ENCODE data around the gene CDH15.

CDH15 gene

GRCh38 chr16:89201439-89202377, 30.2 kb downstream of the CDH15 start:
- DNase-seq, result peak; percentile 90

- no peak for DNase-seq
Measured at GRCh38 chr16:89202422-89203215, 31.1 kb downstream of the CDH15 start.

DNA sequence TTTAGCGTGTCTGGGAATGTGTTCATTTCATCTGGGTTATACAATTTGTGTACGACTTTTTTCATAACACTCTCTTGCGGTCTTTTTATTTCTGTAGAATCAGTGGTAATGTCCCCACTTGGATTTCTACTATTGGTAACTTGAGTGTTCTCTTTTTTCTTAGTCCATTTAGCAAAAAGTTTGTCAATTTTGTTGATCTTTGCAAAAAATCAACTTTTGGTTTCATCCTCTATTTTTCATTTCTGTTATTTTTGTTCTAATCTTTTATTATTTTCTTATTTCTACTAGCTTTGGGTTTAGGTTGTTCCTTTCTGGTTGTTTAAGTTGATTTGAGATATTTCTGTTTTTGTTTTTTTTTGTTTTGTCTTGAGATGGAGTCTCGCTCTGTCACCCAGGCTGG, 36.4 kb downstream of the CDH15 start:
- DNase-seq, result no peak

GRCh38 chr16:89209522-89210044, 38.0 kb downstream of the CDH15 start:
- DNase-seq, result no peak

GRCh38 chr16:89210165-89210903, 38.8 kb downstream of the CDH15 start:
- no peak for DNase-seq

GRCh38 chr16:89210904-89211515, 39.5 kb downstream of the CDH15 start:
- no peak for DNase-seq

GRCh38 chr16:89216315-89217137, 45.0 kb downstream of the CDH15 start:
- peak; percentile 86 for DNase-seq

- no peak for DNase-seq
Measured at GRCh38 chr16:89217138-89217387, 45.5 kb downstream of the CDH15 start.

DNA sequence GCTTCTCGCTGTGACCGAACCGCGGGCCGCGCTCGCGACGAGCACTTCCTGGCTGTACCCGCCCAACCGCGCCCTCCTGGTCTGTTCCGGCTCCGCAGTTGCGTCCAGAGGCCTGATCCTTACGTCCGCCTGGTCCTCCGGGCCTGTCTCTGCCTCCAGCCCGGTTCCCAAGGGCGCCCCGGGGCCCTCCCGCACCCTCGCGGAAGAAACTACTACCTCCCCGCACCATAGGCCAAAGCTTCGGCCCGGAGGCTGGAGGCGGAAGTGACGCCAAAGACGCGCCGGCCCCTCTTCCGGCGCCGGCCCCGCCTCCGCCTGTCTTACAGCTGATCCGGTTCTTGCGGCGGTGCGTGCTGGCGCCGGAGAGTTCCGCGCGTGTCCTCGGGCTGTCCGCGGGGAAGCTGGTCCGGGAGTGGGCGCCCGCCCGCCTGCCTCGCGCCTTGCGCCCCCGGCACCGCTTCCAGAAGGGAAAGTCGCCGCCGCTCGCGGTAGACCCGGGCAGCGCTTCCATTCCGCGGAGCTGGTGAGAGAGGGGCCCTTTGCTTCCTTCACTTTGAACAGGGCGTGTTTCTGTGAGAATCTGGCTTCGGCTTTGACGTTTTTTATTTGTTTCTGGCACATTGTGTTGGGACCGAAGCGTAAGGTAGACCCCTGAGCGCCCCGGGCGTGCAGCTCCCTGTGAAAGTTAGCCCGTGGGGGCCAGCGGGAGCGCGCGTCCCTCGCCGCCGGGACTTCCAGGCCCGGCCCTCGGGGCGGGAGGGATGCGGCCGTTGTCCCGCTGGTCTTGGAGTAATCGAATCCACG, 46.0 kb downstream of the CDH15 start, which contains the start of gene ZNF778:
Gene ZNF778 (plus strand): TSS at position 316 of the 804 bp plus-strand sequence. CDS start 3,425 bp downstream, outside the sequence.
- DNase-seq, result peak; percentile 83

- no peak for DNase-seq
Measured at GRCh38 chr16:89219365-89219764, 47.8 kb downstream of the CDH15 start.

DNA sequence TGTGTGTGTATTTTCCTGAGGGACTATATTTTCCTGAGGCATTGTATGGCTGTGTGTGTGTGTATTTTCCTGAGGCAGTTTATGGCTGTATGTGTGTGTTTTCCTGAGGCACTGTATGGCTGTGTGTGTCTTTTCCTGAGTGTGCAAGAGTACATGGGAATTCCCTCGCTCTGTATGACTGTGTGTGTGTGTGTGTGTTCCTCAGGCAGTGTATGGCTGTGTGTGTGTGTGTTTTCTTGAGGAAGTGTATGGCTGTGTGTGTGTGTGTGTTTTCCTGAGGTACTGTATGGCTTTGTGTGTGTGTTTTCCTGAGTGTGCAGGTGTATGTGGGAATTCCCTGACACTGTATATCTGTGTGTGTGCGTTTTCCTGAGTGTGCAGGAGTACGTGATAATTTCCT, 50.1 kb downstream of the CDH15 start:
- DNase-seq, result no peak

- DNase-seq, result no peak
Measured at GRCh38 chr16:89222931-89223330, 51.4 kb downstream of the CDH15 start.

DNA sequence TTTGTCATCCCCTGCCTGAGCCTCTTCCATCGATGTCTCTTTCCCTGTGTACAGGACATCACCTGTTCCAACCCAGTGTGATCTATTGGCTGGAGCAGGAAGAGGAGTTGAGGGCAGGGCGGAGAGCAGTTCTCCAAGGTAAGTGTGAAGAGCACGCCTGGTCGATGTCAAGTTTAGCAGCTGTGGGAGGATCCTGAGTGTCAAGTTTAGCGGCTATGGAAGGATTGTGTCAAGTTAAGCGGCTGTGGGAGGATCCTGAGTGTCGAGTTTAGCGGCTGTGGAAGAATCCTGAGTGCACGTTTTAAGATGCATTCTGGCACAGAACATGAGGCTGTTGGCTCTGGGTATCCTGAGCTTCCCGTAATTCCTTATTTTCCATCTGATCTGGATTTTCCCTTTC, 53.1 kb downstream of the CDH15 start:
- DNase-seq, result no peak

GRCh38 chr16:89230255-89230654, 58.7 kb downstream of the CDH15 start:
- no peak for DNase-seq

GRCh38 chr16:89232107-89232506, 60.6 kb downstream of the CDH15 start:
- no peak for DNase-seq

DNA sequence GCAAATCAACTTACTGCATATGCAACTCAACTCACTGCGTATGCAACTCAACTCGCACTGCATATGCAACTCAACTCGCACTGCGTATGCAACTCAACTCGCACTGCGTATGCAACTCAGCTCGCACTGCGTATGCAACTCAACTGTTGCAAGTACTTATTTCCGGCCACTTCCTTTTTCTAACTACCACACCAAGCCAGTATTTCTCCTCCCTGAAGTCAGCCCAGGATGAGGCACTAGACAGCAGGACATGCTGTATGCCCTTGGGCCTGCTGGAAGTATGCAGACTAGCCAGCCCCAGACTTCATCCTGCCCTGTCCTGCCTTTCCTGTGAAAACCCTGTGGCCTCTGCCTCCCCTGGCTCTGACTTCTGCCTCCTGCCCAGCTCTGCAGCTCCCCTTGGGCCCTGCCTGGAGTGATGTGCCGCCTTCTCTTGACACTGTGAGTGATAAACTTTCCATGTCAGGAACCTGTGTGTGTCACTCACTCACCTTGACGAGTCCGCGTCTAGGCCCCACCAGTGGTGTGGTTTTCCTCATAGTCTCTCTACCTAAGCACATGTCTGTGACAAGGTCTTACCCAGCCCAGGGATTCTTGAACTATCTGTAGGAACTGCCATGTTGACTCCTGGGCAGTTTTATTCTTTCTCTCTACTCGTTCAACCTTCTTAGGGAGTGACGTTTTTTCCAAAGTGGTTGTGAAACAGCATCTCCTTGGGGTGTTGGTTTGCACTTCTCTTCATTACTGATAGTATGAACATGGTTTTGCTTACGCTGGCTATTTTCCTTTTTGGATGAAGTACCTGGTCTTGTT, 62.3 kb downstream of the CDH15 start:
- DNase-seq, result no peak

GRCh38 chr16:89237733-89238132, 66.2 kb downstream of the CDH15 start:
- DNase-seq, result no peak

GRCh38 chr16:89241187-89242007, 69.8 kb downstream of the CDH15 start:
- peak; percentile 79 for DNase-seq

GRCh38 chr16:89242795-89243200, 71.2 kb downstream of the CDH15 start:
- no peak for DNase-seq

All from stimulated activated CD8-positive, alpha-beta memory T cell treated with anti-CD3 and anti-CD28 coated beads, Interleukin-4, amount 100 ng/mL, for 48 hours (primary cell).